CD4-positive, alpha-beta T cell (primary cell): ENCODE results near the gene MAGI1. TPM values are rescaled to one million over a fixed set of nuclear protein-coding genes. Genes with fewer than 3 reads are reported as not detected.

ENCODE experiments used
- ATAC-seq: fragments of 200-7000 bp; cut with Tn5 transposase; one replicate; pipeline ENCODE4 v1.10.0; 2022; ENCODE audit warnings: mild to moderate bottlenecking; ENCODE audit not compliant: poor library complexity
- CTCF ChIA-PET: fragments of 350-600 bp; sonication (Branson Sonifier 250); formaldehyde crosslinking; loops from one replicate; lab custom pipeline; 2021; ENCODE audit warnings: antibody characterized with exemption, inconsistent platforms; lab: Charles Lee
- POLR2A ChIA-PET: fragments of 350-600 bp; sonication (Branson Sonifier 250); formaldehyde crosslinking; loops from one replicate; lab custom pipeline; 2021; ENCODE audit warnings: antibody characterized with exemption, inconsistent platforms; lab: Charles Lee
- DNase-seq, 14 experiments: peaks; one replicate each; pipeline ENCODE4 v3.0.0-alpha.2; 2013 to 2020; ENCODE audit warnings: mixed read lengths in 2 of 14
- H3K27ac ChIP-seq, 2 donors: one replicate each; pipeline versions ENCODE4 v1.5.1 to v1.7.0; 2013; ENCODE audit warnings: low read length in 2 of 2, low read depth in 1 of 2, mild to moderate bottlenecking in 1 of 2
- H3K27me3 ChIP-seq, 2 experiments: 1 replicate in 1 of 2; 2 replicates in 1 of 2; pipeline versions ENCODE4 v1.6.1 to v1.7.0; 2013; ENCODE audit warnings: low read length in 2 of 2, control low read depth in 1 of 2, mild to moderate bottlenecking in 1 of 2, moderate library complexity in 1 of 2; ENCODE audit not compliant: insufficient read depth in 2 of 2, control insufficient read depth in 1 of 2
- H3K36me3 ChIP-seq: one replicate; pipeline ENCODE4 v1.6.1; 2013; ENCODE audit warnings: low read length, control low read depth; ENCODE audit not compliant: insufficient read depth
- H3K4me1 ChIP-seq: one replicate; pipeline ENCODE4 v1.6.1; 2013; ENCODE audit warnings: low read length, control low read depth; ENCODE audit not compliant: insufficient read depth
- H3K4me3 ChIP-seq: one replicate; pipeline ENCODE4 v1.5.1; 2013; ENCODE audit warnings: mild to moderate bottlenecking, low read length, moderate library complexity
- H3K9me3 ChIP-seq, 2 experiments: 1 replicate in 1 of 2; 2 replicates in 1 of 2; pipeline versions ENCODE4 v1.6.1 to v1.7.0; 2013; ENCODE audit warnings: low read length in 2 of 2, mild to moderate bottlenecking in 2 of 2, control low read depth in 1 of 2, moderate library complexity in 1 of 2; ENCODE audit not compliant: control insufficient read depth in 1 of 2, insufficient read depth in 1 of 2
- H3K27ac Mint-ChIP-seq: one replicate; pipeline ENCODE4 v1.8.0; 2020; ENCODE audit warnings: mixed read lengths
- H3K27me3 Mint-ChIP-seq: one replicate; pipeline ENCODE4 v1.8.0; 2021; ENCODE audit warnings: mixed read lengths
- H3K36me3 Mint-ChIP-seq: one replicate; pipeline ENCODE4 v1.8.0; 2021; ENCODE audit warnings: low read depth, mixed read lengths
- H3K4me1 Mint-ChIP-seq: one replicate; pipeline ENCODE4 v1.8.0; 2021; ENCODE audit warnings: low read depth, mixed read lengths
- H3K4me3 Mint-ChIP-seq: one replicate; pipeline ENCODE4 v1.8.0; 2020; ENCODE audit warnings: mild to moderate bottlenecking, mixed read lengths
- H3K9me3 Mint-ChIP-seq: one replicate; pipeline ENCODE4 v1.8.0; 2020; ENCODE audit warnings: mixed read lengths
- CTCF ChIP-seq: fragments of 200-600 bp; IDR thresholded peaks from one replicate; pipeline ENCODE4 v1.8.0; 2022; ENCODE audit warnings: antibody characterized with exemption, mild to moderate bottlenecking
- intact Hi-C, 2 experiments: fragments of 100-400 bp; cut with DNase I in 1 of 2; cut with micrococcal nuclease in 1 of 2; formaldehyde crosslinking; loops; one replicate each; pipeline versions ENCODE4 v1.15.1 to v1.9.0; 2023 to 2025; cut with DNase I, micrococcal nuclease
- total RNA-seq, 174 experiments: library from RNA in 2 of 174; stranded (reverse) in 2 of 174; gene quantifications; one replicate each; pipeline ENCODE4 v1.2.3 and lab custom pipeline; 2021 to 2026

The MAGI1 gene
- total RNA-seq, 2 experiments from 2014 or later: not detected

- H3K4me3 Mint-ChIP-seq: no peak overlapping the region
- CTCF ChIA-PET: no interaction called here
- no peak for TF ChIP-seq CTCF
Observed at GRCh38 chr3:65356331-65357248, 682.1 kb downstream of the MAGI1 start.

GRCh38 chr3:65354880-65355279, 683.8 kb downstream of the MAGI1 start:
- Mint-ChIP-seq H3K27ac (no peak overlapping the region), H3K27me3 (peaks cover 43% of the 10 kb centered on the region), H3K4me3 (no peak overlapping the region), H3K36me3 (no peaks in the 10 kb centered on the region), H3K9me3 (peaks cover 3% of the 10 kb centered on the region), H3K4me1 (no peaks in the 10 kb centered on the region)
- DNase-seq: no peak
- no peak overlapping the region for H3K27ac ChIP-seq
- no peaks in the 10 kb centered on the region for H3K36me3 ChIP-seq
- H3K9me3 ChIP-seq: peaks cover 0 to 14% of the 10 kb centered on the region in 2 experiments
- peaks cover 6% of the 10 kb centered on the region in 2 experiments for H3K27me3 ChIP-seq
- ATAC-seq: no peak
- no peak for TF ChIP-seq CTCF
- POLR2A ChIA-PET: no interaction called here
- H3K4me3 ChIP-seq: no peak overlapping the region
- CTCF ChIA-PET: no interaction called here
- H3K4me1 ChIP-seq: no peaks in the 10 kb centered on the region
- intact Hi-C loops: no loop called here

More at GRCh38 chr3:65356331-65357248, 682.1 kb downstream of the MAGI1 start:
- Mint-ChIP-seq H3K4me1 (no peaks in the 10 kb centered on the region), H3K36me3 (no peaks in the 10 kb centered on the region), H3K27me3 (peaks cover 34% of the 10 kb centered on the region), H3K27ac (no peak overlapping the region), H3K9me3 (no peaks in the 10 kb centered on the region)
- intact Hi-C loops: no loop called here
- Histone ChIP-seq H3K9me3 (peaks cover 0 to 14% of the 10 kb centered on the region in 2 experiments), H3K4me1 (no peaks in the 10 kb centered on the region), H3K4me3 (no peak overlapping the region), H3K27ac (no peak overlapping the region), H3K27me3 (peaks cover 6% of the 10 kb centered on the region in 2 experiments), H3K36me3 (no peaks in the 10 kb centered on the region)
- ATAC-seq (no peak), DNase-seq (no peak)
- POLR2A ChIA-PET: no interaction called here

- Mint-ChIP-seq H3K9me3 (peaks cover 3% of the 10 kb centered on the region), H3K36me3 (no peaks in the 10 kb centered on the region), H3K27me3 (peaks cover 37% of the 10 kb centered on the region), H3K4me3 (no peak overlapping the region), H3K4me1 (no peaks in the 10 kb centered on the region), H3K27ac (no peak overlapping the region)
- no peak for TF ChIP-seq CTCF
- H3K9me3 ChIP-seq: peaks cover 0 to 14% of the 10 kb centered on the region in 2 experiments
- no peak for DNase-seq
- H3K27ac ChIP-seq: no peak overlapping the region
- ATAC-seq: no peak
- ChIA-PET CTCF (interaction anchor here (0.7 kb wide), 1 partner anchor 13 kb away, joined by 3 read pairs; no protein-coding TSS in a partner anchor), POLR2A (no interaction called here)
- intact Hi-C loops: no loop called here
- H3K4me1 ChIP-seq: no peaks in the 10 kb centered on the region
- no peak overlapping the region for H3K4me3 ChIP-seq
- no peaks in the 10 kb centered on the region for H3K36me3 ChIP-seq
- H3K27me3 ChIP-seq: peaks cover 0 to 6% of the 10 kb centered on the region in 2 experiments
Observed at GRCh38 chr3:65352951-65353350, 685.8 kb downstream of the MAGI1 start.
